Esophagus squamous epithelium (tissue), 4 donors: ENCODE data around the gene ROR2.

ENCODE experiments used
- POLR2A ChIP-seq, 4 donors: fragments of 450-650 bp; IDR thresholded peaks; one replicate each; pipeline ENCODE4 v1.6.1; 2017; ENCODE audit warnings: antibody characterized with exemption in 4 of 4, mild to moderate bottlenecking in 4 of 4, moderate library complexity in 3 of 4
- TF ChIP-seq, protein P1 (sequence below), 6 experiments: fragments of 450-650 bp in 4 of 6; fragments of 200-600 bp in 2 of 6; sonication (generic) in 2 of 6; IDR thresholded peaks; one replicate each; pipeline ENCODE4 v1.5.1; 2016 to 2019; ENCODE audit warnings: antibody characterized with exemption in 6 of 6, mild to moderate bottlenecking in 4 of 6, moderate library complexity in 4 of 6

DNA sequence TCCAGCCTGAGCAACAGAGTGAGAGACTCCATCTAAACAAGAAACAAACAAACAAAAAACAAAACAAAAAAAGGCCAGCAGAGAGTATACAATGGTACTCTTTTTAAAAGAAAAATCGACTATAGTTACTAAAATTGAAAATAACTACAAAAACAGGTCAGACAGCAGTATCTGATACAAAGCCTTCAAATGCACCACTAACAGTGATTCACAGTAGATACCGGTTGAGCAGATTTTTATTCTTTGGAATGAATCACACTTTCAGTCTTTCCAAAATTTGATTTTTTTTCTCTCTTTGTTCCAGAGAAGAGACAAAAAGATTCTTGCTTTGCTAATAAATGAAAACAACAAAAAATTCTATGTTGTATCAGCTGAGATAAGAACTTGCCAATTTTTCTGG is 36.9 kb downstream of the ROR2 start:
- TF ChIP-seq, protein P1, sequence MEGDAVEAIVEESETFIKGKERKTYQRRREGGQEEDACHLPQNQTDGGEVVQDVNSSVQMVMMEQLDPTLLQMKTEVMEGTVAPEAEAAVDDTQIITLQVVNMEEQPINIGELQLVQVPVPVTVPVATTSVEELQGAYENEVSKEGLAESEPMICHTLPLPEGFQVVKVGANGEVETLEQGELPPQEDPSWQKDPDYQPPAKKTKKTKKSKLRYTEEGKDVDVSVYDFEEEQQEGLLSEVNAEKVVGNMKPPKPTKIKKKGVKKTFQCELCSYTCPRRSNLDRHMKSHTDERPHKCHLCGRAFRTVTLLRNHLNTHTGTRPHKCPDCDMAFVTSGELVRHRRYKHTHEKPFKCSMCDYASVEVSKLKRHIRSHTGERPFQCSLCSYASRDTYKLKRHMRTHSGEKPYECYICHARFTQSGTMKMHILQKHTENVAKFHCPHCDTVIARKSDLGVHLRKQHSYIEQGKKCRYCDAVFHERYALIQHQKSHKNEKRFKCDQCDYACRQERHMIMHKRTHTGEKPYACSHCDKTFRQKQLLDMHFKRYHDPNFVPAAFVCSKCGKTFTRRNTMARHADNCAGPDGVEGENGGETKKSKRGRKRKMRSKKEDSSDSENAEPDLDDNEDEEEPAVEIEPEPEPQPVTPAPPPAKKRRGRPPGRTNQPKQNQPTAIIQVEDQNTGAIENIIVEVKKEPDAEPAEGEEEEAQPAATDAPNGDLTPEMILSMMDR (IDR thresholded peaks at IDR 0.05) = no peak
- no peak for TF ChIP-seq POLR2A (IDR thresholded peaks at IDR 0.05)
